Fibroblast of villous mesenchyme (primary cell): ENCODE results near the gene RXRA. TPM values are rescaled to one million over a fixed set of nuclear protein-coding genes. Genes with fewer than 3 reads are reported as not detected.

Source experiments
- DNase-seq: peaks from one replicate; pipeline ENCODE4 v3.0.0-alpha.2; 2010; ENCODE audit warnings: low read depth
- H3K4me3 ChIP-seq: 2 replicates; pipeline ENCODE4 v1.5.1; 2011; ENCODE audit warnings: low read depth, mild to moderate bottlenecking, low read length
- CTCF ChIP-seq: IDR thresholded peaks from 2 replicates; pipeline ENCODE4 v1.5.1; 2012; ENCODE audit warnings: low read depth, mild to moderate bottlenecking, low read length; ENCODE audit not compliant: insufficient read depth
- total RNA-seq: library from RNA; depleted of rRNA; stranded (reverse); fragments of >200 nt; gene quantifications from 2 replicates; pipeline ENCODE4 v1.2.3, GENCODE V29; 2012

Gene RXRA
- total RNA-seq, 1 donor, result 16.0 TPM

GRCh38 chr9:134335061-134335460, 8.8 kb downstream of the RXRA start:
- no peak for DNase-seq
- H3K4me3 ChIP-seq, result no peak overlapping the region
- TF ChIP-seq CTCF, result no peak

GRCh38 chr9:134335486-134336220, 9.4 kb downstream of the RXRA start:
- TF ChIP-seq CTCF, result no peak
- no peak for DNase-seq

GRCh38 chr9:134336228-134336627, 10.0 kb downstream of the RXRA start:
- no peak for DNase-seq
- no peak overlapping the region for H3K4me3 ChIP-seq
- no peak for TF ChIP-seq CTCF

More at GRCh38 chr9:134335486-134336220, 9.4 kb downstream of the RXRA start:
- no peak overlapping the region for H3K4me3 ChIP-seq

- no peak for TF ChIP-seq CTCF
- H3K4me3 ChIP-seq, result no peak overlapping the region
- no peak for DNase-seq
Measured at GRCh38 chr9:134336924-134337323, 10.7 kb downstream of the RXRA start.

GRCh38 chr9:134337469-134337868, 11.2 kb downstream of the RXRA start:
- no peak overlapping the region for H3K4me3 ChIP-seq
- no peak for TF ChIP-seq CTCF
- DNase-seq, result no peak

GRCh38 chr9:134338394-134339182, 12.3 kb downstream of the RXRA start:
- no peak for DNase-seq
- TF ChIP-seq CTCF, result no peak

More at GRCh38 chr9:134338394-134339182, 12.3 kb downstream of the RXRA start:
- no peak overlapping the region for H3K4me3 ChIP-seq
